Ovary (tissue), 9 donors: ENCODE measurements around the gene AQP5. TPM values are rescaled to one million over a fixed set of nuclear protein-coding genes. Genes with fewer than 3 reads are reported as not detected.

Source experiments
- DNase-seq, 5 donors: peaks; one replicate each; pipeline ENCODE4 v3.0.0-alpha.2; 2019 to 2020
- H3K27ac ChIP-seq, 2 donors: fragments of 200-600 bp; one replicate each; pipeline versions ENCODE4 v1.5.1 to v1.8.0; 2019 to 2022
- H3K27me3 ChIP-seq: fragments of 200-600 bp; one replicate; pipeline ENCODE4 v1.8.0; 2022
- H3K36me3 ChIP-seq: fragments of 200-600 bp; sonication (generic); one replicate; pipeline ENCODE4 v1.5.1; 2019
- H3K4me1 ChIP-seq: one replicate; pipeline ENCODE4 v1.8.1; 2013; ENCODE audit warnings: mild to moderate bottlenecking, moderate library complexity; ENCODE audit not compliant: insufficient read depth
- H3K4me3 ChIP-seq: fragments of 200-600 bp; sonication (generic); one replicate; pipeline ENCODE4 v1.5.1; 2017
- H3K9me3 ChIP-seq, 2 donors: fragments of 200-600 bp in 1 of 2; sonication (generic) in 1 of 2; one replicate each; pipeline versions ENCODE4 v1.5.1 to v1.8.1; 2013 to 2019; ENCODE audit warnings: mild to moderate bottlenecking in 1 of 2, moderate library complexity in 1 of 2
- CTCF ChIP-seq, 3 donors: fragments of 450-650 bp in 2 of 3; fragments of 200-600 bp in 1 of 3; IDR thresholded peaks; one replicate each; pipeline versions ENCODE4 v1.5.1 to v1.8.0; 2016 to 2022; ENCODE audit warnings: antibody characterized with exemption in 3 of 3, mild to moderate bottlenecking in 1 of 3
- EP300 ChIP-seq: sonication (generic); formaldehyde crosslinking; IDR thresholded peaks from one replicate; pipeline ENCODE4 v1.6.1; 2017; ENCODE audit warnings: antibody characterized with exemption
- POLR2A ChIP-seq: fragments of 450-650 bp; IDR thresholded peaks from one replicate; pipeline ENCODE4 v1.6.1; 2017; ENCODE audit warnings: antibody characterized with exemption, mild to moderate bottlenecking, moderate library complexity
- WGBS, 3 donors: extraction: QIAGEN DNeasy Blood & Tissue Kit in 1 of 3; methylation state at CpG; one replicate each; pipeline versions ENCODE4 v1.1.5 to v1.1.7; 2013 to 2017; 5-methylcytosine and 5-hydroxymethylcytosine counted together
- intact Hi-C, 4 donors: fragments of 100-400 bp; cut with DNase I; formaldehyde crosslinking; loops; one replicate each; pipeline versions ENCODE4 v1.11.0 to v1.15.1; 2022 to 2023
- polyA plus RNA-seq, 2 donors: library from polyadenylated mRNA; stranded (reverse); fragments of 200-250 nt in 1 of 2; fragments of 350-450 nt in 1 of 2; fragmentation: Illumina TruSeq in 1 of 2; extraction: RNeasy Lipid Tissue Mini Kit (QIAGEN cat#74804) in 1 of 2; gene quantifications; one replicate each; pipeline ENCODE4 v1.2.3, GENCODE V29; 2013 to 2014
- total RNA-seq, 7 donors: library from RNA; depleted of rRNA in 2 of 7; stranded (reverse); fragments of >200 nt in 2 of 7; fragmentation: NEBNext Ultra II Directional in 3 of 7; extraction: Animal tissue kit (Norgen Biotek cat#: 25700) in 3 of 7; gene quantifications; one replicate each; pipeline versions ENCODE4 v1.1.0 to v1.2.4, GENCODE V29; 2016 to 2023
- donor health status: DM: no; HTN: no; CAD: no; lungs with moderate emphysema.
- donor health status: DM: no; HTN: no; CAD: no.
- donor health status: Bipolar disorder and iron deficiency.
- donor health status: DM: yes; HTN: yes; CAD: no.
- donor health status: DM: no; HTN: no; CAD: no.
- donor health status: DM: yes; HTN: yes; CAD: no.

AQP5 gene
- total and polyA plus RNA-seq, 9 donors: 0.12 to 0.92 (median 0.50) TPM; not detected in 4

DNA sequence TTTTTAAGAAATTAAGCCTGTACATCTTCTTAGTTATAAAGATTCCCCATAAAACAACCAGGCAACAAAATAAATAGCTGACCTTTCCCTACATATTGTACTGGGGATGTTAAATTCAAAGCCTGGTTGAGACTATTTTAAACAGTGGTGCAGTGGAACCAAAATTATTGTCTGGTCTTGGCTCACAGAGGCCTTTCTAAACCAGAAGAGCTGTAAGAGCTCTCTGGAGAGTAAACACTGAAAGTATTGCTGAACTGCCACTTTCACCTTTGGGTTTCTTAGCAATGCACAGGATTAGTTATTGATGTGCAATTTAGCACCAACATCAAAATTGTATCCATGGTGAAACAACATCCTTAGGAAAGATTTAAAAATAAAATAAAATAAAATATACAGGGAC lies 43.0 kb downstream of the AQP5 start:
- intact Hi-C loops: no loop called here
- H3K27ac ChIP-seq: no peak overlapping the region
- TF ChIP-seq EP300 (no peak), POLR2A (no peak), CTCF (IDR thresholded peaks at IDR 0.05) (no peak)
- no peak overlapping the region for H3K4me3 ChIP-seq
- H3K27me3 ChIP-seq: no peaks in the 10 kb centered on the region
- no peaks in the 10 kb centered on the region for H3K9me3 ChIP-seq
- DNase-seq: no peak
- no peaks in the 10 kb centered on the region for H3K4me1 ChIP-seq
- no peaks in the 10 kb centered on the region for H3K36me3 ChIP-seq

- Histone ChIP-seq H3K27ac (no peak overlapping the region), H3K36me3 (no peaks in the 10 kb centered on the region), H3K27me3 (no peaks in the 10 kb centered on the region), H3K4me3 (no peak overlapping the region), H3K9me3 (no peaks in the 10 kb centered on the region), H3K4me1 (no peaks in the 10 kb centered on the region)
- WGBS, 3 donors: 61 to 73% (median 63%) methylated on average over 3 of the region's 3 CpGs
- DNase-seq: no peak
- intact Hi-C loops: no loop called here
- TF ChIP-seq EP300 (no peak), CTCF (IDR thresholded peaks at IDR 0.05) (no peak), POLR2A (no peak)
Observed at GRCh38 chr12:50005175-50005574, 43.5 kb downstream of the AQP5 start.

DNA sequence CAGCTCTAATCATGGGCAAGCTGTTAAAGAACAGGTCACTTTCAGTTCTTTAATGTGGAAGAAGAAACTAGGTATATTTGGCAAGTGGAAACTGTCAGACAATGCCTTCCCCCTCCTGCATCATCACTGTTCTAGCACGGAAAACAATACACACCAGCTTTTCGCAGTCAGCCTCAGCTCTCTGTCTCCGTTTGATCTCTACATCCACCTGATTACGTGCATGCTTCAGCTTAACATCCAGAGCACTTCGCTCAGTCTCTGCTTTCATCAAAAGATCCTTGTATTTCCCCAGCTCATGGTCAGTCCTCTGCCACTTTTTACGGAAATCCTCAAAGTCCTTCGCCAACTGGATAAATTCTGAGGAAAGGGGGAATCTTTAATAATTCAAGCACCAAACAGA lies 44.6 kb downstream of the AQP5 start:
- no peaks in the 10 kb centered on the region for H3K36me3 ChIP-seq
- H3K4me3 ChIP-seq: no peak overlapping the region
- TF ChIP-seq EP300: no peak
- TF ChIP-seq POLR2A: no peak
- TF ChIP-seq CTCF (IDR thresholded peaks at IDR 0.05): no peak
- DNase-seq: no peak
- H3K27me3 ChIP-seq: no peaks in the 10 kb centered on the region
- no peaks in the 10 kb centered on the region for H3K4me1 ChIP-seq
- intact Hi-C loops: no loop called here
- 95 to 96% (median 96%) methylated on average over 7 of the region's 7 CpGs for WGBS, 3 donors
- H3K9me3 ChIP-seq: no peaks in the 10 kb centered on the region
- no peak overlapping the region for H3K27ac ChIP-seq

GRCh38 chr12:50006754-50007442 lies 45.2 kb downstream of the AQP5 start:
- Histone ChIP-seq H3K27ac (no peak overlapping the region), H3K27me3 (no peaks in the 10 kb centered on the region), H3K4me3 (no peak overlapping the region), H3K36me3 (no peaks in the 10 kb centered on the region), H3K9me3 (no peaks in the 10 kb centered on the region), H3K4me1 (no peaks in the 10 kb centered on the region)
- TF ChIP-seq CTCF (IDR thresholded peaks at IDR 0.05): no peak
- no peak for TF ChIP-seq EP300
- no peak for TF ChIP-seq POLR2A
- intact Hi-C loops: no loop called here
- 87 to 92% (median 91%) methylated on average over 1 of the region's 1 CpG for WGBS, 3 donors
- no peak for DNase-seq
